K562 (cell line): Measurements from ENCODE around the gene TMEM208. TPM values are rescaled to one million over a fixed set of nuclear protein-coding genes. Genes with fewer than 3 reads are reported as not detected.

ENCODE experiments used
- CC2D1A ChIP-seq: fragments of 450-650 bp; IDR thresholded peaks from 2 replicates; pipeline ENCODE4 v1.6.1; 2017; ENCODE audit warnings: mild to moderate bottlenecking
- FIP1L1 ChIP-seq: fragments of 200-400 bp; formaldehyde crosslinking; IDR thresholded peaks from 2 replicates; pipeline ENCODE4 v1.6.1; 2018; ENCODE audit warnings: mild to moderate bottlenecking, low read depth, low read length; ENCODE audit not compliant: poor library complexity, severe bottlenecking
- FOS ChIP-seq: IDR thresholded peaks from 3 replicates; pipeline ENCODE4 v1.6.1; 2011; ENCODE audit not compliant: insufficient read length; ENCODE audit errors: extremely low read depth
- GTF2E2 ChIP-seq: fragments of 200-800 bp; sonication (Bioruptor generic); IDR thresholded peaks from 2 replicates; pipeline ENCODE4 v1.6.1; 2016; ENCODE audit warnings: missing genetic modification characterization, missing compliant biosample characterization
- HDAC3 ChIP-seq: fragments of 450-650 bp; IDR thresholded peaks from 2 replicates; pipeline ENCODE4 v1.6.1; 2018; ENCODE audit warnings: borderline replicate concordance, mild to moderate bottlenecking, moderate library complexity; ENCODE audit not compliant: partially characterized antibody
- HEY1 ChIP-seq: fragments of 250-450 bp; sonication (Bioruptor Pico); IDR thresholded peaks from 2 replicates; pipeline ENCODE4 v1.5.0; 2020; ENCODE audit warnings: mild to moderate bottlenecking, moderate library complexity, borderline replicate concordance
- HLTF ChIP-seq: fragments of 450-650 bp; IDR thresholded peaks from 2 replicates; pipeline ENCODE4 v1.6.1; 2016
- HOXB6 ChIP-seq: fragments of 250-450 bp; sonication (Bioruptor Pico); IDR thresholded peaks from 2 replicates; pipeline ENCODE4 v1.5.1; 2022; ENCODE audit warnings: mild to moderate bottlenecking, borderline replicate concordance
- KDM2B ChIP-seq: fragments of 250-450 bp; sonication (Bioruptor Pico); IDR thresholded peaks from 2 replicates; pipeline ENCODE4 v1.8.0; 2021; ENCODE audit warnings: mild to moderate bottlenecking, moderate library complexity
- MCM5 ChIP-seq: fragments of 450-650 bp; IDR thresholded peaks from 2 replicates; pipeline ENCODE4 v1.6.1; 2016; ENCODE audit warnings: low read depth
- NFE2L1 ChIP-seq: fragments of 450-650 bp; IDR thresholded peaks from 2 replicates; pipeline ENCODE4 v1.6.1; 2016; ENCODE audit warnings: missing genetic modification characterization, low read depth, mild to moderate bottlenecking, missing compliant biosample characterization, moderate library complexity, borderline replicate concordance
- NONO ChIP-seq, 2 experiments: fragments of 200-400 bp in 1 of 2; fragments of 450-650 bp in 1 of 2; formaldehyde crosslinking in 1 of 2; IDR thresholded peaks; 2 replicates each; pipeline ENCODE4 v1.6.1; 2017; ENCODE audit warnings: low read depth in 2 of 2, mild to moderate bottlenecking in 2 of 2, moderate library complexity in 2 of 2, low read length in 1 of 2
- NUFIP1 ChIP-seq: fragments of 450-650 bp; IDR thresholded peaks from 2 replicates; pipeline ENCODE4 v1.6.1; 2018; ENCODE audit not compliant: partially characterized antibody
- PRPF4 ChIP-seq: fragments of 200-400 bp; formaldehyde crosslinking; IDR thresholded peaks from one replicate; pipeline ENCODE4 v1.6.1; 2017; ENCODE audit warnings: low read length, low read depth, mild to moderate bottlenecking; ENCODE audit not compliant: insufficient read depth, poor library complexity, severe bottlenecking
- RBBP5 ChIP-seq: fragments of 200-600 bp; sonication (generic); IDR thresholded peaks from 2 replicates; pipeline ENCODE4 v1.6.1; 2012; ENCODE audit warnings: borderline replicate concordance, mild to moderate bottlenecking, low read length, control low read depth, inconsistent platforms; ENCODE audit not compliant: insufficient read depth, poor library complexity, severe bottlenecking
- ZNF134 ChIP-seq: fragments of 250-450 bp; sonication (Bioruptor Pico); conservative IDR thresholded peaks from 2 replicates; pipeline ENCODE4 v1.4.0; 2020
- ZNF24 ChIP-seq: fragments of 450-650 bp; IDR thresholded peaks from 2 replicates; pipeline ENCODE4 v1.6.1; 2016
- ZNF311 ChIP-seq: fragments of 250-450 bp; sonication (Bioruptor Pico); IDR thresholded peaks from 2 replicates; pipeline ENCODE4 v1.4.0; 2020; ENCODE audit warnings: mild to moderate bottlenecking, moderate library complexity
- ZNF408 ChIP-seq: fragments of 250-450 bp; sonication (Bioruptor Pico); IDR thresholded peaks from 2 replicates; pipeline ENCODE4 v1.4.0; 2020; ENCODE audit warnings: low read depth, mild to moderate bottlenecking, moderate library complexity
- polyA plus RNA-seq, 8 experiments: library from polyadenylated mRNA; depleted of rRNA in 4 of 8; stranded (reverse) in 5 of 8; unstranded in 3 of 8; fragments of >200 nt; fragmentation: Nextera tagmentation in 2 of 8; fragmentation: Illumina TruSeq in 1 of 8; extraction: Ambion mirVana in 2 of 8; extraction: Trizol in 1 of 8; gene quantifications; 2 replicates each; pipeline versions ENCODE4 v1.2.1 to v1.2.3, GENCODE V29; 2011 to 2014; ENCODE audit warnings: inconsistent platforms in 1 of 8, missing spikeins in 1 of 8
- total RNA-seq, 7 experiments: library from RNA; depleted of rRNA in 6 of 7; stranded (reverse); fragments of >200 nt in 6 of 7; fragmentation: Illumina TruSeq in 2 of 7; extraction: Trizol in 2 of 7; gene quantifications; 2 replicates each; pipeline versions ENCODE4 v1.2.1 to v1.2.3, GENCODE V29; 2011 to 2021; ENCODE audit warnings: low replicate concordance in 1 of 7
- TF ChIP-seq, protein P1 (sequence below), 2 experiments: fragments of 150-350 bp in 1 of 2; IDR thresholded peaks; 2 replicates each; pipeline ENCODE4 v1.6.1; 2012 to 2016; ENCODE audit warnings: low read depth in 2 of 2, low read length in 2 of 2, mild to moderate bottlenecking in 1 of 2, moderate library complexity in 1 of 2
- TF ChIP-seq, protein P2 (sequence below), 3 experiments: fragments of 200-800 bp in 1 of 3; sonication (Bioruptor generic) in 1 of 3; sonication (generic) in 1 of 3; formaldehyde crosslinking in 1 of 3; IDR thresholded peaks; 2 replicates each; pipeline versions ENCODE4 v1.6.1 to v1.8.0; 2016 to 2022; ENCODE audit warnings: mild to moderate bottlenecking in 2 of 3, missing compliant biosample characterization in 2 of 3, missing genetic modification characterization in 2 of 3, missing genetic modification reagents in 1 of 3
- TF ChIP-seq, protein P3 (sequence below): sonication (generic); formaldehyde crosslinking; IDR thresholded peaks from 2 replicates; pipeline ENCODE4 v1.8.1; 2022; ENCODE audit warnings: missing genetic modification reagents

TMEM208 gene
- total and polyA plus RNA-seq, 9 of the 15 experiments (the other 6 are each of a cell fraction or from before 2014, with no cell fraction given) = 31.8 to 239 (median 54.3) TPM

DNA sequence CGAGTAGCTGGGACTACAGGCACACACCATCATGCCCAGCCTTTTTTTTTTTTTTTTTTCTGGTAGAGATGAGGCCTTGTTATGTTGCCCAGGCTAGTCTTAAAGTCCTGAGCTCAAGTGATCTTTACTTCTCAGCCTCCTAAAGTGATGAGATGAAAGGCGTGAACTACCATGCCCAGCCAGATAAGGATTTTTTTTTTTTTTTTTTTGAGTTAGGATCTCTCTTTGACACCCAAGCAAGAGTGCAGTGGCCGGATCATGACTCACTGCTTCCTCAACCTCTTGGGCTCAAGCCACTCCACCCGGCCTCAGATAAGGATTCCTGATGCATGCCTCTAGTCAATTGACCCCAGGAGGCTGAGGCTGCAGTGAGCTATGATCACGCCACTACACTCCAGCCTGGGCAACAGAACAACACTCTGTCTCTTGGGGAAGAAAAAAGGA is 41.2 kb downstream of the TMEM208 start (continued):
- TF ChIP-seq, protein P1, sequence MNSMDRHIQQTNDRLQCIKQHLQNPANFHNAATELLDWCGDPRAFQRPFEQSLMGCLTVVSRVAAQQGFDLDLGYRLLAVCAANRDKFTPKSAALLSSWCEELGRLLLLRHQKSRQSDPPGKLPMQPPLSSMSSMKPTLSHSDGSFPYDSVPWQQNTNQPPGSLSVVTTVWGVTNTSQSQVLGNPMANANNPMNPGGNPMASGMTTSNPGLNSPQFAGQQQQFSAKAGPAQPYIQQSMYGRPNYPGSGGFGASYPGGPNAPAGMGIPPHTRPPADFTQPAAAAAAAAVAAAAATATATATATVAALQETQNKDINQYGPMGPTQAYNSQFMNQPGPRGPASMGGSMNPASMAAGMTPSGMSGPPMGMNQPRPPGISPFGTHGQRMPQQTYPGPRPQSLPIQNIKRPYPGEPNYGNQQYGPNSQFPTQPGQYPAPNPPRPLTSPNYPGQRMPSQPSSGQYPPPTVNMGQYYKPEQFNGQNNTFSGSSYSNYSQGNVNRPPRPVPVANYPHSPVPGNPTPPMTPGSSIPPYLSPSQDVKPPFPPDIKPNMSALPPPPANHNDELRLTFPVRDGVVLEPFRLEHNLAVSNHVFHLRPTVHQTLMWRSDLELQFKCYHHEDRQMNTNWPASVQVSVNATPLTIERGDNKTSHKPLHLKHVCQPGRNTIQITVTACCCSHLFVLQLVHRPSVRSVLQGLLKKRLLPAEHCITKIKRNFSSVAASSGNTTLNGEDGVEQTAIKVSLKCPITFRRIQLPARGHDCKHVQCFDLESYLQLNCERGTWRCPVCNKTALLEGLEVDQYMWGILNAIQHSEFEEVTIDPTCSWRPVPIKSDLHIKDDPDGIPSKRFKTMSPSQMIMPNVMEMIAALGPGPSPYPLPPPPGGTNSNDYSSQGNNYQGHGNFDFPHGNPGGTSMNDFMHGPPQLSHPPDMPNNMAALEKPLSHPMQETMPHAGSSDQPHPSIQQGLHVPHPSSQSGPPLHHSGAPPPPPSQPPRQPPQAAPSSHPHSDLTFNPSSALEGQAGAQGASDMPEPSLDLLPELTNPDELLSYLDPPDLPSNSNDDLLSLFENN (IDR thresholded peaks at IDR 0.05; ENCODE audit: low read depth in 2 of 2, low read length in 2 of 2) = peak in 1 of 2 experiments; percentile 44; a peak in 1 of 4 replicates
- TF ChIP-seq HEY1 (CRISPR knock-in tag) (no peak), HDAC3 (no peak), NUFIP1 (peak; percentile 76), FOS (peak; percentile 57), RBBP5 (no peak), ZNF408 (CRISPR knock-in tag) (no peak), HLTF (peak; percentile 86; the same call in 1 of the 2 replicates), ZNF24 (peak; percentile 41; the same call in 1 of the 2 replicates), PRPF4 (no peak), MCM5 (no peak), CC2D1A (peak; percentile 87; the same call in 1 of the 2 replicates), KDM2B (no peak), HOXB6 (CRISPR knock-in tag) (no peak), NONO (IDR thresholded peaks at IDR 0.05; ENCODE audit: low read depth in 2 of 2, low read length in 1 of 2) (no peak), GTF2E2 (no peak), ZNF134 (CRISPR knock-in tag) (0 out of 2 replicates have a peak, but pooled peaks have one; percentile 28), ZNF311 (CRISPR knock-in tag) (no peak), NFE2L1 (no peak), FIP1L1 (no peak)
- TF ChIP-seq, protein P2, sequence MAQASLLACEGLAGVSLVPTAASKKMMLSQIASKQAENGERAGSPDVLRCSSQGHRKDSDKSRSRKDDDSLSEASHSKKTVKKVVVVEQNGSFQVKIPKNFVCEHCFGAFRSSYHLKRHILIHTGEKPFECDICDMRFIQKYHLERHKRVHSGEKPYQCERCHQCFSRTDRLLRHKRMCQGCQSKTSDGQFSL (CRISPR knock-in tag; IDR thresholded peaks at IDR 0.05) = no peak
- TF ChIP-seq, protein P2 (tag; IDR thresholded peaks at IDR 0.05) = no peak
- TF ChIP-seq, protein P3, sequence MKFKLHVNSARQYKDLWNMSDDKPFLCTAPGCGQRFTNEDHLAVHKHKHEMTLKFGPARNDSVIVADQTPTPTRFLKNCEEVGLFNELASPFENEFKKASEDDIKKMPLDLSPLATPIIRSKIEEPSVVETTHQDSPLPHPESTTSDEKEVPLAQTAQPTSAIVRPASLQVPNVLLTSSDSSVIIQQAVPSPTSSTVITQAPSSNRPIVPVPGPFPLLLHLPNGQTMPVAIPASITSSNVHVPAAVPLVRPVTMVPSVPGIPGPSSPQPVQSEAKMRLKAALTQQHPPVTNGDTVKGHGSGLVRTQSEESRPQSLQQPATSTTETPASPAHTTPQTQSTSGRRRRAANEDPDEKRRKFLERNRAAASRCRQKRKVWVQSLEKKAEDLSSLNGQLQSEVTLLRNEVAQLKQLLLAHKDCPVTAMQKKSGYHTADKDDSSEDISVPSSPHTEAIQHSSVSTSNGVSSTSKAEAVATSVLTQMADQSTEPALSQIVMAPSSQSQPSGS (CRISPR knock-in tag) = no peak
